T-helper 22 cell (primary cell): ENCODE results near the gene ERBB4.

Source experiments
- DNase-seq: peaks from one replicate; pipeline ENCODE4 v3.0.0-alpha.2; 2020; ENCODE audit warnings: low read depth

The ERBB4 gene

GRCh38 chr2:211344289-211344688 is 1194.3 kb downstream of the ERBB4 start:
- no peak for DNase-seq

GRCh38 chr2:211333377-211333776 is 1205.2 kb downstream of the ERBB4 start:
- DNase-seq = no peak

GRCh38 chr2:211331736-211332135 is 1206.9 kb downstream of the ERBB4 start:
- no peak for DNase-seq

- no peak for DNase-seq
Measured at GRCh38 chr2:211329882-211330281, 1208.7 kb downstream of the ERBB4 start.

GRCh38 chr2:211329421-211329820 is 1209.2 kb downstream of the ERBB4 start:
- DNase-seq = no peak

GRCh38 chr2:211328126-211328525 is 1210.5 kb downstream of the ERBB4 start:
- DNase-seq = no peak
